Natural killer cell (primary cell): ENCODE results near the gene SCFD2. TPM values are rescaled to one million over a fixed set of nuclear protein-coding genes. Genes with fewer than 3 reads are reported as not detected.

Experiments
- ATAC-seq, 3 donors: fragments of 150-1000 bp in 2 of 3; fragments of 200-7000 bp in 1 of 3; cut with Tn5 transposase; 1 replicate in 1 of 3; 2 replicates in 2 of 3; pipeline ENCODE4 v1.10.0; 2021; ENCODE audit warnings: mild to moderate bottlenecking in 2 of 3, moderate library complexity in 2 of 3
- DNase-seq, 2 donors: peaks; one replicate each; pipeline versions ENCODE4 v3.0.0 to v3.0.0-alpha.2; 2013 to 2021; ENCODE audit warnings: mixed read lengths in 1 of 2
- H3K27ac ChIP-seq: one replicate; pipeline ENCODE4 v1.5.1; 2013; ENCODE audit warnings: mild to moderate bottlenecking, low read length
- H3K27me3 ChIP-seq: one replicate; pipeline ENCODE4 v1.6.1; 2013; ENCODE audit warnings: low read length; ENCODE audit not compliant: control insufficient read depth, insufficient read depth
- H3K36me3 ChIP-seq: one replicate; pipeline ENCODE4 v1.6.1; 2013; ENCODE audit warnings: low read length; ENCODE audit not compliant: control insufficient read depth, insufficient read depth
- H3K4me1 ChIP-seq: one replicate; pipeline ENCODE4 v1.6.1; 2013; ENCODE audit warnings: low read length; ENCODE audit not compliant: control insufficient read depth, insufficient read depth
- H3K4me3 ChIP-seq: one replicate; pipeline ENCODE4 v1.5.1; 2013; ENCODE audit warnings: low read length
- H3K9me3 ChIP-seq: one replicate; pipeline ENCODE4 v1.6.1; 2013; ENCODE audit warnings: low read length; ENCODE audit not compliant: control insufficient read depth, insufficient read depth
- H3K27ac Mint-ChIP-seq, 2 donors: one replicate each; pipeline ENCODE4 v1.8.0; 2022; ENCODE audit warnings: mild to moderate bottlenecking in 2 of 2, mixed read lengths in 2 of 2, moderate library complexity in 1 of 2
- H3K27me3 Mint-ChIP-seq, 2 donors: one replicate each; pipeline ENCODE4 v1.8.0; 2022; ENCODE audit warnings: low read depth in 2 of 2, mixed read lengths in 2 of 2
- H3K36me3 Mint-ChIP-seq: one replicate; pipeline ENCODE4 v1.8.0; 2022; ENCODE audit warnings: mixed read lengths
- H3K4me1 Mint-ChIP-seq, 2 donors: one replicate each; pipeline ENCODE4 v1.8.0; 2022; ENCODE audit warnings: mixed read lengths in 2 of 2
- H3K4me3 Mint-ChIP-seq: one replicate; pipeline ENCODE4 v1.8.0; 2022; ENCODE audit warnings: mild to moderate bottlenecking, moderate library complexity, mixed read lengths
- H3K9me3 Mint-ChIP-seq, 2 donors: one replicate each; pipeline ENCODE4 v1.8.0; 2022; ENCODE audit warnings: mixed read lengths in 2 of 2
- WGBS: methylation state at CpG from one replicate; pipeline ENCODE4 v1.1.7; 2013; ENCODE audit warnings: missing lambda C conversion rate; ENCODE audit not compliant: insufficient coverage; 5-methylcytosine and 5-hydroxymethylcytosine counted together
- intact Hi-C: fragments of 100-400 bp; cut with micrococcal nuclease; formaldehyde crosslinking; loops from one replicate; pipeline ENCODE4 v1.14.2; 2022
- total RNA-seq, 4 donors: library from RNA; stranded (reverse); fragments of 120-200 nt in 1 of 4; gene quantifications; one replicate each; pipeline versions ENCODE4 v1.2.3 to v1.2.4, GENCODE V29; 2013 to 2022
- TF ChIP-seq, protein P1 (sequence below): fragments of 200-600 bp; IDR thresholded peaks from one replicate; pipeline ENCODE4 v1.8.0; 2022; ENCODE audit warnings: antibody characterized with exemption

Gene SCFD2
- total RNA-seq, 3 donors from 2014 or later (not counting 1 experiment from before 2014, with no cell fraction given): 26.4 to 29.4 (median 28.9) TPM

DNA sequence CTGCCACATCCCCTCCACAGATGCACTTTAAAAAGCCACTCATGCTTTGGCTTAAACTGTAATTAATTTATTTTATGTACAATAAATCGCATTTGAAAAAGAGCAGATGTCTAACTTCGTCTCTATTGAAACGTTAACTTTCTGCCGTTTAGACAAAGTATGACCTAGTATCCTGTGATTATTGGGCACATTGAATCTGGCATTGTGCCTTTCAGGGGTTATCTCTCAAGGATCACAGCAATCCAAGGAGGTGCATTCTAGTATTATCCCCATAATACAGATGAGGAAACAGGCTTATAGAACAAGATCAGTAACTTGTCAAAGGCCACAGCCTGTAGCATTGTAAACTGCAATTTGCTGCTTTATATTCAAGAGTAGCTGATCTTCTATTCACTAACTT is 499.1 kb downstream of the SCFD2 start:
- Histone ChIP-seq H3K4me1 (peaks cover 8% of the 10 kb centered on the region), H3K4me3 (no peak overlapping the region), H3K27me3 (peaks cover 8% of the 10 kb centered on the region), H3K27ac (no peak overlapping the region), H3K9me3 (no peaks in the 10 kb centered on the region), H3K36me3 (no peaks in the 10 kb centered on the region)
- DNase-seq (no peak), ATAC-seq (no peak)
- no peak overlapping the region for H3K4me3 Mint-ChIP-seq
- no peak overlapping the region for H3K27ac Mint-ChIP-seq
- TF ChIP-seq, protein P1, sequence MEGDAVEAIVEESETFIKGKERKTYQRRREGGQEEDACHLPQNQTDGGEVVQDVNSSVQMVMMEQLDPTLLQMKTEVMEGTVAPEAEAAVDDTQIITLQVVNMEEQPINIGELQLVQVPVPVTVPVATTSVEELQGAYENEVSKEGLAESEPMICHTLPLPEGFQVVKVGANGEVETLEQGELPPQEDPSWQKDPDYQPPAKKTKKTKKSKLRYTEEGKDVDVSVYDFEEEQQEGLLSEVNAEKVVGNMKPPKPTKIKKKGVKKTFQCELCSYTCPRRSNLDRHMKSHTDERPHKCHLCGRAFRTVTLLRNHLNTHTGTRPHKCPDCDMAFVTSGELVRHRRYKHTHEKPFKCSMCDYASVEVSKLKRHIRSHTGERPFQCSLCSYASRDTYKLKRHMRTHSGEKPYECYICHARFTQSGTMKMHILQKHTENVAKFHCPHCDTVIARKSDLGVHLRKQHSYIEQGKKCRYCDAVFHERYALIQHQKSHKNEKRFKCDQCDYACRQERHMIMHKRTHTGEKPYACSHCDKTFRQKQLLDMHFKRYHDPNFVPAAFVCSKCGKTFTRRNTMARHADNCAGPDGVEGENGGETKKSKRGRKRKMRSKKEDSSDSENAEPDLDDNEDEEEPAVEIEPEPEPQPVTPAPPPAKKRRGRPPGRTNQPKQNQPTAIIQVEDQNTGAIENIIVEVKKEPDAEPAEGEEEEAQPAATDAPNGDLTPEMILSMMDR: no peak
- H3K4me1 Mint-ChIP-seq: peaks cover under 1 to 5% of the 10 kb centered on the region in 2 donors
- peaks cover 7 to 18% of the 10 kb centered on the region in 2 donors for H3K27me3 Mint-ChIP-seq
- H3K36me3 Mint-ChIP-seq: no peaks in the 10 kb centered on the region
- intact Hi-C loops: no loop called here
- 99% methylated on average over 4 of the region's 4 CpGs for WGBS
- H3K9me3 Mint-ChIP-seq: no peaks in the 10 kb centered on the region

DNA sequence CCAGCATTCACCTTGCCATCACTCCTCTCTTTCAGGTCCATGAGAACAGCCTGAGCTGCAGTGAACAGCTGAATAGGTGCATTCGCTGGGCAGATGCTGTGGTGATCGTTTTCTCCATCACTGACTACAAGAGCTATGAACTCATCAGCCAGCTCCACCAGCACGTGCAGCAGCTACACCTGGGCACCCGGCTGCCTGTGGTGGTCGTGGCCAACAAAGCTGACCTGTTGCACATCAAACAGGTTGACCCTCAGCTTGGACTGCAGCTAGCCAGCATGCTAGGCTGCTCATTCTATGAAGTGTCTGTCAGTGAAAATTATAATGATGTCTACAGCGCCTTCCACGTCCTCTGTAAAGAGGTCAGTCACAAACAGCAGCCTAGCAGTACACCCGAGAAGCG is 500.6 kb downstream of the SCFD2 start:
- intact Hi-C loops: no loop called here
- no peaks in the 10 kb centered on the region for H3K36me3 ChIP-seq
- TF ChIP-seq, protein P1: no peak
- no peak overlapping the region for H3K4me3 ChIP-seq
- H3K9me3 Mint-ChIP-seq: no peaks in the 10 kb centered on the region
- peaks cover 14% of the 10 kb centered on the region for H3K4me1 ChIP-seq
- H3K4me3 Mint-ChIP-seq: no peak overlapping the region
- H3K36me3 Mint-ChIP-seq: no peaks in the 10 kb centered on the region
- no peak for ATAC-seq
- no peak overlapping the region for H3K27ac ChIP-seq
- peaks cover 20% of the 10 kb centered on the region for H3K27me3 ChIP-seq
- H3K27ac Mint-ChIP-seq: no peak overlapping the region
- no peak for DNase-seq
- peaks cover 21 to 31% of the 10 kb centered on the region in 2 donors for H3K27me3 Mint-ChIP-seq
- peaks cover 10 to 15% of the 10 kb centered on the region in 2 donors for H3K4me1 Mint-ChIP-seq
- no peaks in the 10 kb centered on the region for H3K9me3 ChIP-seq
- 97% methylated on average over 9 of the region's 9 CpGs for WGBS

DNA sequence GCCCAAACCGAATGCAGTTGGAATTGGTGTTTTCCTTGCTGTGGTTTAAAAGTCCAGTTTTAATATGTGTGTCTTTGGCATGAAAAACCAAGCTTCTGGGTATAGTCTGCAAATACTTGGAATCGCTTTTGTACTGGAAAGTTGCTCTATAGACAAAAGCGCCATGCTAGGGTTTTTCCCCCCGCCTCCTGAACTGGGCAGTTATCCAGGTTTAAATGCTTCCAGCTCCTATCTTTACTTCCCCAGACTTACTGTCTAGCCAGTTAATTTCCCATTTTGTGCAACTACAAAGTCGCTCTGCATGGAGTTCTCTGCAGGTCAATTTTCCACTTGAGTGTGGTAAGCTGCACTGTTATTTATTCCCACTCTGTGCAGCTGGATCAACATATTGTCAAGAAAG is 501.1 kb downstream of the SCFD2 start:
- H3K27ac ChIP-seq: no peak overlapping the region
- whole genome bisulfite sequencing: 95% methylated on average over 5 of the region's 5 CpGs

More for the DNA sequence above, 501.1 kb downstream of the SCFD2 start:
- no peaks in the 10 kb centered on the region for H3K9me3 ChIP-seq
- DNase-seq: no peak
- H3K36me3 ChIP-seq: no peaks in the 10 kb centered on the region
- H3K4me1 ChIP-seq: peaks cover 14% of the 10 kb centered on the region
- H3K4me1 Mint-ChIP-seq: peaks cover 10 to 15% of the 10 kb centered on the region in 2 donors
- no peak overlapping the region for H3K4me3 ChIP-seq
- no peaks in the 10 kb centered on the region for H3K9me3 Mint-ChIP-seq
- H3K27ac Mint-ChIP-seq: no peak overlapping the region
- peaks cover 22% of the 10 kb centered on the region for H3K27me3 ChIP-seq
- no peak for ATAC-seq
- TF ChIP-seq, protein P1: no peak
- H3K36me3 Mint-ChIP-seq: no peaks in the 10 kb centered on the region
- H3K4me3 Mint-ChIP-seq: no peak overlapping the region
- intact Hi-C loops: no loop called here
- H3K27me3 Mint-ChIP-seq: peaks cover 25 to 36% of the 10 kb centered on the region in 2 donors
